GM21367 (cell line): ENCODE measurements around the gene KCNJ12.
"Not testable (repeated sequence)": the region's sequence is repeated elsewhere in the genome, so short reads cannot be mapped to it uniquely, and the experiment has no call there.

Experiments
- ATAC-seq: cut with Tn5 transposase; IDR thresholded peaks from one replicate; pipeline ENCODE4 v1.9.1; 2021; ENCODE audit not compliant: unreplicated experiment

The KCNJ12 gene

DNA sequence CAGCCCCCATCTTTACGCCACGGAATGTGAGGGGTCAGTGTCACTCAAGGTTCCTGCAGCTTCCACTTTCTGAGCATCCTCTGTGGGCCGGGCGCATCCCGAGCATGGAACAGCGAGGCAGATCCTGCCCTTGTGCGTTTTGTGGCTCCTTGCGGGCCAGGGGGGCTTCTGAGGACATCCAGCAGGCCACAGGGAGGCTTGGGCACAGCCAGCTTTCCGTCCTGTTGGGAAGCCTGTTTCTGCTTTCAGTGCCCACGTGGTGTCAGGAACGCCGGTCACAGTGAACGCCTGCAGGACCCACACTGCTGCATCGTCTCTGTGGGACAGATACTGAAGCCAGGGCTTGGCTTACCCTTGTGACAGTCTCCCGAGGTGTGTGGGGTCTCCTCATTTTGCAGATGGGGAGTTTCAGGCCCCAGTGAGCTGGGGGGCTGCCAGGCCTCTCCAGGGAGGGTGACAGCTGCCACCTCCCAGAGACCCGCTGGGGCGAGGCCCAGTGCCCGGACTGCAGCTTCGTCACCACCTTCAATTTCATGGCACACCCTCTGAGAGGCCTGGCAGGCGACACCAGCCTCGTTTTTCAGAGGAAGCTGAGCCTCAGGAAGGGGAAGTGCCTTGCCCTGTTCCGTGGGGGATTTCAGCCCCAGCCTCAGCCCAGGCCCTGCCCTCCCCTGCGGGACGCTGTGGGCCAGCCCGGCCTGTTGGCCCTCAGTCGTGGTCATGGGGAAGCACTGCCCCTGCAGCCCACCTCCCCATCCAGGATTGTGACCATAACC, 29.0 kb downstream of the KCNJ12 start:
- not testable (repeated sequence) for ATAC-seq

DNA sequence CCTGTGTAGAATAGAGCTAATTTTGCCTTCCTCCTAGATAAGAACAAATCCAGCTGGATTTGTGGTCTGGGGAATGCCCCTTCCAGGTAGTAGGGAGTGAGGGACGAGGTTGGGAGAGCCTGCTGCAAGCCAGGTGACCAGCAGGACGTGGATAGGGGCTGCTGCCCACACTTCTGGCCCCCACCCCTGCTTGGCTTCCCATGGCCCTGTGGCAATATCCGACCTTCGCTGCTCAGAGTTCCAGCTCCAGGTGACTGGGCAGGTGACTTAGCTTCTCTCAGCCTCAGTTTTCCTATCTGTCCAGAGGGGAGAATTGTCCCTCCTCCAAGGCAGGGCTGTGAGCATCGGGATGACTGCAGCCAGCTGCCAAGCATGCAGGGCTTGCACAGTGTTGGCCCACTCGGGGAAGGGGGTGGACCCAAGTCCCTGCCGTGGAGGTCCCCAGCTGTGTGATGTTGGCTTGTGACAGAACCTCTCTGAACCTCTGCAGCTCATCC, 29.8 kb downstream of the KCNJ12 start:
- ATAC-seq: not testable (repeated sequence)

DNA sequence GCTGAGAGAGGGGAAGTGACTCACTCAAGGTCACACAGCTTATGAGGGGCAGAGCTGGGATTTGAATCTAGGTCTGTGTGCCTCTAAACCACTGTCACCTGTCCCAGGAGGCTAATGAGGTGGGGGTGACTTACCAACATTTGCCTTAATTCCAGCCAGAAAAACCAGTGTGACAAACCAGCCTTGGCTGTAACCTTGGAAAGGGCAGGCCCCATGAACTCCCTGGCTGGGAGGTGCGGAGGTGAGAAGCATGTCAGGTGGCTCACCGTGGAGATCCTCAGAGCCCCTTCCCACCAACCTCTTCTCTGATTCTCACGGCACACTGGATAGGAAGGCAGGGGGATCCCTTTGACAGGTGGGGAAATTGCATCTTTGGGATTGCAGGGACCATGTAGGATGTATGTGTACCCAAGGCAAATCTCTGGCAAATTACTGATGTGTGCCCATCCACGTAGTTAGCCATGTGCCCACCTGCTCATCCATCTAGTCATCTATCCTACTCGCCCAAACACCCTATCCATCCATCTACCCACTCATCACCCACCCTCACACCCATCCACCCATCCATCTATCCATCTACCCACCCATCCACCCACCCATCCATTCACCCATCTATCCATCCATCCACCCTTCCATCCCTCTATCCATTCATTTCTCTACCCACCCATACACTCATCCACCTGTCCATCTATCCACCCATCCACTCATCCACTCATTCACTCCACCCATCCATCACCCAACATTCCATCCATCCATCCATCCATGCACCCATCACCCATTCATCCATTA, 30.7 kb downstream of the KCNJ12 start:
- ATAC-seq: not testable (repeated sequence)

DNA sequence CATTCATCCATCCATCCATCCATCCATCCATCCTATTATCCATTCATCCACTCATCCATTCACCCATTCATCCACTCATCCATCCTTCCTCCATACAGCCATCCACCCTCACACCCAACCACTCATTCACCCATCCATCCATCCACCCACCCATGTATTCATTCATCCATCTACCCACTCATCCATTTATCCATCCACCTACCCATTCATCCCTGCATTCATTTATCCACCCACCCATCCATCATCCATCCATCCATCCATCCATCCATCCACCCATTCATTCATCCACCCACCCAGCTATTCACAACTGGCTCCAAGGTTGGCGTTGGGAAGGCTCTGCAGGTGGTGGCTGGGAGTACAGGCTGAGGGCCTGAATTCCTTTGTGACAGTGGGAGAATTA, 31.6 kb downstream of the KCNJ12 start:
- not testable (repeated sequence) for ATAC-seq

DNA sequence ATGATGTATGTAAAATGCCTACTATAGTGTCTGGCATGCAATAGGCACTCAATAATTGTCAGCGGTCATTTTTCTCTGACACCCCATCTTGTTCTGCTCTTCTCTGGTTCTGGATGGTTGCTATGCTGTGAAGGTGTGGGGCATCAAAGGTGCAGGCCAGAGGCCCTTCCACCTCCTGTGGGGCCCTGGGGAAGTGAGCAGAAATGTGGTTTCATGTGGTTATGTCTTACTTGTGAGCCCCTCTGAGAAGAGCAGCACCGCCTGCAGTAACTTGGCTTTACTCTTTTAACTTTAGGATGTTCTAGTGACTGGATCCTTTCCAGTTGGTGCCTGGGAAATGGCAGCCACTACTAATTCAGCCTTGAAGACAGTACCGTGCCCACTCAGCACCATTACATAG, 32.1 kb downstream of the KCNJ12 start:
- not testable (repeated sequence) for ATAC-seq

DNA sequence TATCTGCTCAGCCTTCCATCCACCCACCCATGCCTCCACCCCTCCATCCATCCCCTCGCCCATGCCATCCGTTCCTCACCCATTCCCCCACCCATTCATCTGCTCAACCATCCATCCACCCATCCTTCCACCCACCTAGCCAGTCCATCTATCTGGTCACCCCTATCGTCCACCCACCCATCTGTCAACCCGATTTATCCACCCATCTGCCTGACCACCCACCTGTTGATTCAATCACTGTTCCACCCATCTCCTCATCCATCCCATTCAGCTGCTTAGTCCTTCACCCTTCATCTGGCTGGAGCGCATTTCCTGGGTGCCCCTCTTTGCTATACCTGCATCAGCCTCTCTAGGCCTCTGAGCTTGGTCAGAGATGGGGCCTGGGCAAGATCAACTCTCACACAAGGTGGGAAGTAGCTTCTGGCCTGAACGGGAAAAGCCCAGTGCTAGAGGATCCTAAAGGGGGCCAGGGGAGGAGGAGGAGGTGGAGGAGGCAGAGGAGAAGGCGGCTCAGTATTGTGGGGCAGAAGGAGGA, 32.7 kb downstream of the KCNJ12 start:
- not testable (repeated sequence) for ATAC-seq

DNA sequence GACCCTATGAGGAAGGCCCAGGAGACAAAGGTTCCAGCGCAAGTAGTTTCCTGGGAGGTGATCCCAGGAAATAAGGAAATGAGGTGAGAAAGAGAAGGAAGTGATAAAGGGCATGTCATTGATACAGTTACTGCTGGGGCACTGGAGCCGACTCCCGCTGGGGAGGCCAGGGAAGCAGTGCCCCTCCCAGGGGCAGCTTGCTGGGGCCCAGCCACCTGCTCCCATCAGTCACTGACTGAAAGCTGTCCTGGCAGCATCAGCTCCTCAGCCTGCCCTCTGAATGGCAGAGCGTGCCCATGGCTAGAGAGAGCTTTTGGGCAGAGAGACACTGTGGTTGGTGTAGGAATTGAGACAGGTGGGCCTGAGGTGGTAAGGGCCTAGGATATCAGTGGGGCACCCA, 33.2 kb downstream of the KCNJ12 start:
- ATAC-seq: not testable (repeated sequence)

DNA sequence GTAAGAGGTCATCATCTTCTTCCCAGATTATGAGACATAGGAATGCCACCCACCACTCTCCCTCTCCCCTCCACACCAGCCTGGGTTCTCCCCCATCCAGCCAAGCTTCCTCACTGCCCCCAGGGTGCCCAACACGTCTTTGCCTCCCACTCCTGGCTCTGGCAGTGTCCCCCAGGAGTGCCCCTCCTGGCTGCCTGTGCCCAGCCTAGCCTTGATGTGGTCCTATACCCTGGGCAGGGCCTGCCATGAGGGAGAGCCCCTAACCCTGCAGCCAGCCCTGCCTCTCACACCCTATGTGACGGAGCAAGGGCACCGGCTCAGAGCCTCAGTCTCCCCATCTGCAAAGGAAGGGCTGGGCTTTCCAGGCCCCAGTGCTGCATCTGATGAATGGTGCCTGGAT, 33.8 kb downstream of the KCNJ12 start:
- ATAC-seq: not testable (repeated sequence)

DNA sequence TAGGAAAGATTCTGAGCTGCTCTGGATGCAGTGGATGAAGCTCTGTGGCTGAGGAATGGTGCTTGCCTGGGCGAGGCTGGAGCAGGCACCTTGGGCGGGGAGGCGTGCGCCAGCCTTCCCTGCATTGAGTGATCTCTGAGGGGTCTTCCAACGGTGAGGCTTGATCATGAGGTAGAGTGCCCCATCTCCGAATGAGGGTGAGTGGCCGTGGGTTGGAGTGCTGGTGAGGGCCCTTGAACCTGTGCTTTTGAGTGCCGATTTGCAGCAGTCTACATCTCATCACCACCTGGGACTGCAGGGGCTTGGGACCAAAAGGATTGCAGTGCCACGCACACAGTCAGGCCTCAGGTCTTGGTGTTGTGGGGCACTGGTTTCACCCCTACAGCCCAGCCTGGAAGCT, 34.2 kb downstream of the KCNJ12 start:
- ATAC-seq: not testable (repeated sequence)

DNA sequence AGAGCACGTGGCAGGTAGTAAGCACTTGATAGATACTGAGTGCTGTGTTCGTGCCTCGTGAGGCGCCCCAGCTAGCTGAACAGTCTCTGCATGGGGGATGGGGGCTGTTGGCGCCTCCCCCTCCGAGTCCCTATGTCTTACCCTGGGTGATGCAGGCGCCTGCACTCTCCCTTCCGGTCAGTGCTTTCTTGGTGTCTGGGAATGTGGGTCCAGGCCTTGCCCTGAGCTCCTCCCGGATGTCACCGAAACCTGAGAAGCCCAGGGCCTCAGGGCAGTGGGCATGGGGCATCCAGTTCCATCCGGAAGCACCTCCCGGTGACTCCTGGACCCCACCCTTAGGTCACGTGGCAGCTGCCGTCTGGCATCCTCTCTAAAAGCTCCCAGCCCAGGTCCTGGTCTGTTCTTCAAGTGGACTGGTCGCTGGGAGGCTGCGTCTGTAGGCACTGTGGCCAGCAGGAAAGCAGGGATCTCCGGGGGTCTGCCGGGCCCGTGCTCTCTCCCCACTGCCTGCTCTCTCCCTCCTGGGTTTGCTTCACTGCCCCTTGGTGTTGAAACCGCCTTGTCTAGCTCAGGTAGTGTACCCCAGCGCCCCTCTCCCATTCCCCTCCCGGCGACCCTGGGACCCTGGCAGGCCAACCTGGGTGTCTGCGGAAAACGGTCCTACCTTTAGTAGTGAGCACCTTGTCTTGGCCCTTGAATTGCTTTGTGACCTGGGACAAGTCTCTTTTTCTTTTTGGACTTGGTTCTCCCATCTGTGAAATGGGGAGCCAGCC, 34.9 kb downstream of the KCNJ12 start:
- ATAC-seq: not testable (repeated sequence)

DNA sequence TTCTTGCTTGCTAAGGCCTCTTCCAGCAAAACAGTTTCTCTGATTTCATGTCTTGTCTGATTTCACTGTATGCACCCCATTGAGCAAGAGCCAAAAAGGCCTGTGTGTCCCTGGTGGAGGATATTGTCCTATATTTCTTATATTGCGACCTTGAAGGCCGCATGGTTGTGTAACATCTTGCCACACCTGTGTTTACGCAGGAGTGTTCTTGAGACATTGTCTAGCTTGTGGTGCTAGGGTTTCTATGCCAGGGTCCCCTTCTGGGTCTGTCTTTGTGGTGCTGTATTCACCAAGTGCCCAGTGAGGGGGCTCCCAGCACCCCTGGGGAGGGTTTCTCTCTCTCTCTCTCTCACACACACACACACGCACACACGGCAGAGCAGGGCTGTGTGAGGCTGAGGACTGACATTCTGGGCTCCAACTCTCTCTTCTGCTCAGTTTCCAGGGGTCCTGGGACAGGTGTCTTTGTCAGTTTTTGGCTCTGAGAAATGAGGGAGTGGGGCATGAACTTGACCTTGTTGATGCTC, 35.6 kb downstream of the KCNJ12 start:
- not testable (repeated sequence) for ATAC-seq

DNA sequence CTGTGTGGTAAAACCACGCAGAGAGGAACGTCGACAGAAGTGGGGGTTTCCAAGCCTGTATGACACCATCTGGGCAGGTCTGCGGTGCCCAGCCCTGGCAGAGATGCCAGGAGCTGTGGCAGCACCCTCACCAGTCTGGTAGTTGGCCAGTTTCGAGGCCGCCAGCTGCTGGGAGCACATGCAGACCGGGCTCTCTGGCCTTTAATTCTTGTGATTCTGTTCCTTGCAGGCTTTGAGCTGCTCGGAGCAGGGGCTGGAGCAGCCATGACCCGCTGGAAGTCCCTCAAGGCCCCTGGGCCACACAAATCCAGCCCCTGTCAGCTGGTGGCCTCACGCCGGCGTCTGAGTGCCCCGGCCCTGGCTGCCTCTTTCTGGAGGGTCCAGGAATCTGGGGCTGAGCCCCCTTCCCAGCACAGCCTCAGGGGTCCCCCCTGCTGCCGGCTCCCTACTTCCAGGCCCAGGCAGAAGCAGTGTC, 36.1 kb downstream of the KCNJ12 start:
- not testable (repeated sequence) for ATAC-seq

DNA sequence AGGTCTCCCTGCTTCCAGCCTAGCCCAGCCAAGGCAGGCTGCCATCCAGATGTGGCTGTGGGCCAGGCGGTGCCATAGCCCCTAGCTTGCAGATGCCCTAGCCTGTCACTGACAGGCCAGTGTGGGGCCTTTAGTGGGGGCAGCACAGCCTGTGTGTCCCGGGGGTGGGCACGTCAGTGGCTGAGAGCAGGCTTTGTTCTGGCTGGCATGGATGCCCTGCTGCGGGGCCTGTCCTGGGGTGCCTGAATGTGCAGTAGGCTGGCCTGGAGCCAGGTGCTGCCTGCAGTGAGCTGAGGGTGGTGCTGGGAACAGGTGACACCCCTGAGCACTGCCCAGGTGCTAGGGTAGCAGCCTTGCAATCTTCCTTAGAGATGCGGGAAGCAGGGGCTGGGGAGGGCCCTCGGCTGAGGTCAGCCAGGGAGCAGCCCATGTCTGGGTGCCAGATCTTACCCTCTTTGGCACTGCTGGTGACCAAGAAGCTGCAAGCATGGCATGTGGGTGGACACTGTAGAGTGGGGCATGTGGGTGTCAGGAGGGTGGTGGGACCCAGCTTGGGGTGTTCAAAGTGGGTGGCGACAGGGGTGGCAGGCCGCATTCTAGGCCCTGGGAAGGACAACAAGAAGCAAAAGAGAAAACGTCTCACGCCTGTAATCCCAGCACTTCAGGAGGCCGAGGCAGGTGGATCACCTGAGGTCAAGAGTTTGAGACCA, 37.6 kb downstream of the KCNJ12 start:
- ATAC-seq: not testable (repeated sequence)

DNA sequence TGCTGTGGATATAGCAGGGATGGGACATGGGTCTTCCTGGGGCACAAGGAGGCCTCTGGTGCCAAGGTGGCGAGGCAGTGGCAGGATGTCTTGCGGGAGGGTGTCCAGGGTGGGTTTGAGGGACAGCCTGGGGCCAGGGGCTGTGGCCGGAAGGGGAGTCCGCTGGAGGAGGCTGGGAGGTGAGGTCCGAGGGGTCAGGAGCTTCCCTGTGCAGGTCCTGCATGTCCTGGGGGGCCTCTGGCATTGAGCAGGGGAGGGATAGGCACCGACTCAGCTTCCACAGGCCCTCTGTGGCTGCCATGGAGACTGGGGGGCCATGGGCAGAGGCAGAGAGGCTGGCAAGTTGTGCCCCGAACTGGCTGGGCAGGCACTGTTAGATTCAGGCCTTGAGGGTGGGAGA, 38.5 kb downstream of the KCNJ12 start:
- not testable (repeated sequence) for ATAC-seq

DNA sequence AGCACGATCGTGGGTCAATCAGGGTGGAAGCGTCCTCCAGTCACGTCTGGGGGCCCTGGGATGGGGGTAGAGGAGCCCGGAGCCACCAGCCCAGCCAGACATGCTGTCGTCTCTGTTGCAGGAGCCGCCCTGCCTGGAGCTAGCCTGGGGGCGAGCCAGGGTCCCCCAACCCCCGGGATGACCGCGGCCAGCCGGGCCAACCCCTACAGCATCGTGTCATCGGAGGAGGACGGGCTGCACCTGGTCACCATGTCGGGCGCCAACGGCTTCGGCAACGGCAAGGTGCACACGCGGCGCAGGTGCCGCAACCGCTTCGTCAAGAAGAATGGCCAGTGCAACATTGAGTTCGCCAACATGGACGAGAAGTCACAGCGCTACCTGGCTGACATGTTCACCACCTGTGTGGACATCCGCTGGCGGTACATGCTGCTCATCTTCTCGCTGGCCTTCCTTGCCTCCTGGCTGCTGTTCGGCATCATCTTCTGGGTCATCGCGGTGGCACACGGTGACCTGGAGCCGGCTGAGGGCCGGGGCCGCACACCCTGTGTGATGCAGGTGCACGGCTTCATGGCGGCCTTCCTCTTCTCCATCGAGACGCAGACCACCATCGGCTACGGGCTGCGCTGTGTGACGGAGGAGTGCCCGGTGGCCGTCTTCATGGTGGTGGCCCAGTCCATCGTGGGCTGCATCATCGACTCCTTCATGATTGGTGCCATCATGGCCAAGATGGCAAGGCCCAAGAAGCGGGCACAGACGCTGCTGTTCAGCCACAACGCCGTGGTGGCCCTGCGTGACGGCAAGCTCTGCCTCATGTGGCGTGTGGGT, 39.2 kb downstream of the KCNJ12 start:
- not testable (repeated sequence) for ATAC-seq

DNA sequence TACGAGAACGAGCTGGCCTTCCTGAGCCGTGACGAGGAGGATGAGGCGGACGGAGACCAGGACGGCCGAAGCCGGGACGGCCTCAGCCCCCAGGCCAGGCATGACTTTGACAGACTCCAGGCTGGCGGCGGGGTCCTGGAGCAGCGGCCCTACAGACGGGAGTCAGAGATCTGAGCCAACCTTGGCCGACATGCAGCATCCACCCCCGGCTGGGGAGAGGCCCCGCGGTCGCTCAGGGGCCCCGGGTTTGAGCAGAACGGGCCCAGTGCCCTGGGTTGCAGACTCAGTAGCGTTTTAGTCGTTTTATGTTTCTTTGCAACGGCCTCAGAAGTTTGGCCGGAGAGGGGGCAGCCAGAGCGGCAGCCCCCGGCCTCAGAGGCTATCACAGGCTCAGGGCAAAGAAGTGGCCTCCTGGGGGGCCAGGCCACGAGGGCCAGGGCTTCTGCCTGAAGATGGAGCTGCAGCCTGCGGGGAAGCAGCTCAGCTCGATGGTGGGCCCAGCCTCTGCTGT, 40.4 kb downstream of the KCNJ12 start:
- ATAC-seq: not testable (repeated sequence)

DNA sequence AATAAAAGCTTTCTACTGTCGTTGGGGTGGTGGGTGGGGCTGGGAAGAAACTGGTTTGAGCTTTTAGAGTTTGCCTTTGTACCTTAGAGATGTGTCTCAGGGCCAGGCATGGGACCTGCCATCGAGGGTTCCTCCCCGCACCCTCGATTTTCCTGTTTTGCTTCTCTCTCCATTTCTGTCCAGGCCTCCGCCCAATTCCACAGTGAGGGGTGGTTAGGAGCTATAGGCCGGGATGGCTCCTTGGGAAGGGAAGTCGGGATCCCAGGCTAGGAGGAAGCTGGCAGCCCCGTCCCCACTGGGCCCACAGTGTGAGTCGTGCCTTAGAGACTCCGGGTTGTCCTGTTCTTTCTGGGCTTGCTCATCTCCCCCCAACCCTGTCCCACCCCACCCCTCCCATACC, 41.2 kb downstream of the KCNJ12 start:
- ATAC-seq: not testable (repeated sequence)

DNA sequence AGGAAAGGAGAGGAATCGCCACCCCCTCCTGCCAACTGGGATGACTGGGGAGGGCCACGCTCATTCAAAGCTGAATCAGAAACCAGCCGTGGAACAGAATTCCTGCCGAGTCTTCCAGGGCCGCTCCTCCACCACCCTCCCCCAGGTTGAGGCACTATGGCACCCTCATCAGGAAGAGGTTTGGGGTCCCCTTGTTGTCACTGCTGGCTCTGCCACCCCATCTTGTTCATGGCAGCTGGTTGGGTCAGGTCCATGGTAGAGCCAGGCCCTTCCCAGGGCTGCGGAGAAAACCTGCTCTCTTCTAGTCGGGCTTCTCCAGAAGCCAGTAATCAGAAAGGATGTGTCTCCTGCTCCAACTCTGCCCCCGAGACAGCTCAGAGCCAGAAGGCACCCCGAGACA, 41.8 kb downstream of the KCNJ12 start:
- ATAC-seq: no peak
